ENCODE results near the gene CFAP99. TPM values are rescaled to one million over a fixed set of nuclear protein-coding genes. Genes with fewer than 3 reads are reported as not detected.

CFAP99 gene
- total and polyA plus RNA-seq, 2 of the 8 experiments (the other 6 are each of a cell fraction or from before 2014, with no cell fraction given), result not detected

DNA sequence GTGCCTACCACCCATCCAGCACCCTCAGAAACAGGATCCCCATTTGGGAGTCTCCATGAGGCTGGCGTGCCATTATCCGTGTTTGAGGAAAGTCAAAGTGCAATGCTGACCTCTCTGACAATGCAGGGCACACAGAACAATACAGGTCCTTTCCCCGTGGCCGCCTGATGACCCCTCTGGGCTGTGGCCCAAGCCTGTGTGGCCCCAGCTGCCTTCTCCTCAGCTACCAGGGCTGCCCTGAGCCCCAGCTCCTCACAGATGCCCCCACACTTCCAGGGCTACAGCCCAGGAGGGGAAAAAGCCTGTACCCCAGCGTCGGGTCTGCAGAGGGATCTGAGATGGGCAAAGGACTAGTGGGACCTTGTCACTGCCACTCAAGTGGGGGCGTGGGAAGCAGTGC, 15.8 kb upstream of the CFAP99 start (continued):
- TF ChIP-seq SP4 (IDR thresholded peaks at IDR 0.05; ENCODE audit: low read length) (no peak), SIRT6 (IDR thresholded peaks at IDR 0.05; ENCODE audit: low read length) (no peak), CBX8 (IDR thresholded peaks at IDR 0.05; ENCODE audit: borderline replicate concordance, low read depth, low read length) (no peak), TAF1 (IDR thresholded peaks at IDR 0.05; ENCODE audit: low read depth, low read length) (no peak), SP1 (IDR thresholded peaks at IDR 0.05; ENCODE audit: low read depth, low read length) (no peak), FOSL1 (IDR thresholded peaks at IDR 0.05; ENCODE audit: insufficient read depth, low read depth, low read length) (no peak)
- TF ChIP-seq, protein P1, sequence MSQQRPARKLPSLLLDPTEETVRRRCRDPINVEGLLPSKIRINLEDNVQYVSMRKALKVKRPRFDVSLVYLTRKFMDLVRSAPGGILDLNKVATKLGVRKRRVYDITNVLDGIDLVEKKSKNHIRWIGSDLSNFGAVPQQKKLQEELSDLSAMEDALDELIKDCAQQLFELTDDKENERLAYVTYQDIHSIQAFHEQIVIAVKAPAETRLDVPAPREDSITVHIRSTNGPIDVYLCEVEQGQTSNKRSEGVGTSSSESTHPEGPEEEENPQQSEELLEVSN (IDR thresholded peaks at IDR 0.05), result no peak

Measured in H1 (cell line).